ENCODE results near the gene KCNT1.

KCNT1 gene

DNA sequence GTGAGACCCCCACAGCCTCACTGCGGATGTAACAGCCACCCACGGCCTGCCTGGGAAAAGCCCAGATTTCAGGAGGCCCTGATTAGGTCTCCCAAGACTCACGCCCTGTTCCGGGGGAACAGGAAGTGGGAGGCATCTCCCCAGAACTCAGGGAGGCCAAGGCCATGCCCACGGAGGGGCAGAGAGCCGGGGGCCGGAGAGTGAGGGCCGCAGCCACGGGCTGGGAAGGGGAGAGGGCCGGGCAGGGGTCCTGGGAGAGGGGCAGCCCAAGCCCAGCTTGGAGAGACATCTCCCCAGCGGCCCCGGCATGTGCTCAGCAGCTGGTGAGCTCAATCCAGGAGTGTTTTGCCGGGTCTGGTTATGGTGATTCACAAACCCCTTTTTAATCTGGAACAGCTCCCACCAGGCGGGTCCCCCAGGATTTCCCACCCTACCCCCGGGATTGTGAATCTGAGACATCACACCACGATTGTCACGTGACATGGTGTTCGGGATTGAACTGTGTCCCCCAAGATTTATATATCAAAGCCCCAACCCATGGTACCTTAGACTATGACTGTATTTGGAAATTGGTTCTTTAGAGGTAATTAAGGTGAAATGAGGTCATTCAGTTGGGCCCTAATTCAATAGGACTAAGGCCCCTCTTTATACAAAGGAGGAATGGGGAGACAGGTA lies 26.6 kb downstream of the KCNT1 start:
- no peak for DNase-seq

DNA sequence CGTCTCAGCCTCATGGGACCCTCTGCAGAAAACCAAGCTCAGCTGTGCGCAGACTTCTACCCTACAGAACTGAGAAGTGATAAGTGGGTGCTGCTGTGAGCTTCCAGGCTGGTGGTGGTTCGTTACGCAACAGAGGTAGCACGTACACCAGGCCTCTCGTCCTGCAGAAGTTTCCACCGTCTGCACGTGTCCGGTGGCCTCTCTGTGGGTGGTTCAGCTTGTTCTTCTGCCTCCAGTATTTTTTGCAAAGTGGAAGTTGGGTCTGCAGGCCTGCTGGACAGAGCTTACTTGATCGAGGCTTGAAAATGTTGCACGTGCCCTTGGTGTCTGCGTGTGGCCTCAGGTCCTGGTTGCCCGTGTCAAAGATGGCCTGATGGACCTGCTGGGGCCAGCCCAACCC lies 27.5 kb downstream of the KCNT1 start:
- DNase-seq: no peak

GRCh38 chr9:135731454-135731853 lies 29.5 kb downstream of the KCNT1 start:
- DNase-seq: no peak

GRCh38 chr9:135732569-135733257 lies 30.7 kb downstream of the KCNT1 start:
- DNase-seq: no peak

GRCh38 chr9:135734616-135735144 lies 32.7 kb downstream of the KCNT1 start:
- DNase-seq: no peak

DNA sequence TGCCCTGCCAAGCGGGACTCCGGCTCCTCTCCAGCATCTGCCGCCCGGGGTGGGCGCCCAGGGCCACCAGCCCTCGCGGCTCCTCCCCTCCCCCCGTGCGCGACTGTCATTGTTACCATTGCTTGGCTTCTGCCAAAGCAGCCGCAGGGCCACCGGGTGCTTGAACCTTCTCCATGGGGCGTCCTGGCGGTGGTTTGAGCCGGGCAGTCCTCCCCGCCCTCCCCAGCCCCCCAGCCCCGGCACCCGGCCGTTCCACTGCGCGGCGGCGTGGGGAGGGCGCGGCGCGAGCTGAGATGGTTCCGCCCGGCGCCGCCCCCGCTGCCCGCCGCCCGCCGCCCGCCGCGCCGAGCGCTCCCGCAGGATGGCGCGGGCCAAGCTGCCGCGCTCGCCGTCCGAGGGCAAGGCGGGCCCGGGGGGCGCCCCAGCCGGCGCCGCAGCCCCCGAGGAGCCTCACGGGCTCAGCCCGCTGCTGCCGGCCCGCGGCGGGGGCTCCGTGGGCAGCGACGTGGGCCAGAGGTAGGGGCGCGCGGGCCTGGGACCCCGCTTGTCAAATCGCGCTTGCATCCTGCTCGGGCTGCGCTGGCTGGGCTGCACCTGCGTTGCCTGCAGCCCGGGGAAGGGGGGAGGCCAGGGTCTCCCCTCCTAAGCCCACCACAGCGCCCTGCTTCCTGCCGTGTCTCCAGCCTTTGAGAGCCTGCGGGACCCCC lies 34.4 kb downstream of the KCNT1 start:
- DNase-seq: no peak

DNA sequence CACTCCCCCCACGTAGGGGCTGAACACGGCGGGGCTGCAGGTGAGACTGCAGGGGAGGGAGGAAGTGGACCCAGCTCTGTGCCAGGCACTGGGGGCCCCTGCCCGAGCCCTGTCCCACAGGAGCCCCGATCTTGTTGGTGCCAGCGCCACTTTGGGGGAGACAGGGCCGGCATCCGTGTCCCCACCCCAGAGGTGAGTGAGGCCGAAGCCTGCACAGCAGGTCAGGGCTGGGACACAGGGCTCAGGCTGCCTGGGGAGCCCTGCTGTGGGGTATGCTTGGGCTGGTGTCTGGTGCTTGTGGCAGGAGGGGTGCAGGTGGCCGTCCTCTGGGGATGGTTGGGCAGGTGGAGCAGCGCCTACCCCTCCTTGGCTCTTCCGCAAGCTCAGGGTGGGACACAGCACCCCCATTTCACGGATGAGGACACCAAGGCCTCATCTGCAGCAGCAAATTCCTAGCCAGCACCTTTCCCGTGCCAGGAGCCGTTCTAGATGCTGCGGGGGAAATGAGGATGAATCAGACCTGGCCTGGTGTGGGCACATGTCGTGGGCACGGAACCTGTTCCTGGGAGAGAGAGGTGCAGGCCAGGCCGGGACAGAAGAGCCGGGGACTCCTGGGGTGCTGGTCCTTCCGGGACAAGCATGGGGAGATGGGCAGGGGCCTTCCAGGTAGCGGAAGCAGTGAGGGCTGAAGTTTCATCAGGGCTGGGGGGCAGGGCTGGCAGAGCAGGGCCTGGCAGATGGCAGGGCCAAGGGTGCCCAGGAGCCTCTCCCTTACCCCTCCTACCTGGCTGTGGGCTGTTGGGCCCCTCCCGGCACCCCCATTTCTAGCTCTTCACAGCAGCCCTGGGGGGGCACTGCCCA lies 35.2 kb downstream of the KCNT1 start:
- DNase-seq: no peak

DNA sequence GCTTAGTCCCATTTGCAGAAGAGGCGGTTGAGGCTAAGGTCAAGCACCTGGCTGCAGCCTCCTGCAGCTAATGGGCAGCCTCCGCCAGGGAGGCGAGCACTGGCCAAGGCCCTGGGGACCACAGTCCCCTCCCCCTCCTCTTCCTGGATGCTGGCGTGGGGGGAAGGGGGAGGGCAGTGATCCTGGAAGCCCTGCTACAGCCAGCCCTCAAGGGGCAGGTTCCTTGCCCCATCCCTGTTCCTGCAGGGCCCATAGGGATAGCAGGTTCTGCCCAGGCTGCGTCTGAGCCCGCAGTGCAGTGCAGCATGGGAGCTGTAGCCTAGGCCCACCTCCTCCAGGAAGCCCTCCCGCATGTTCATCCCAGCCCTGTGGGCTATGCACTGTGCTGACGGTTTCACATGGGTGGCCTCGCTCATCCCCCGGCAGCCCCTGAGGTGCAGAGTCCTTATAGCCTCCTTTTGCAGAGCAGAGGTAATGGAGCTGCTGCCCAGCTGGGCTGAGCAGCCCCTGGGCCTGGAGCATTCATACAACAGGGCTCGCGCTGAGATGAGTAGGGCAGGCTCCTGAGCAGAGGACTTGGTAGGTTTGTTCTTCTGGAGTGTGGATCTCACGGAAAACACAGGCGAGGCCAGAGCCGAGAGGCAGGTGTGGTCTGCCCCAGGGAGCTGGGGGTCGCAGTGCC lies 36.0 kb downstream of the KCNT1 start:
- DNase-seq: no peak

GRCh38 chr9:135739271-135740220 lies 37.6 kb downstream of the KCNT1 start:
- no peak for DNase-seq

- DNase-seq: no peak
Measured at GRCh38 chr9:135741276-135742219, 39.6 kb downstream of the KCNT1 start.

DNA sequence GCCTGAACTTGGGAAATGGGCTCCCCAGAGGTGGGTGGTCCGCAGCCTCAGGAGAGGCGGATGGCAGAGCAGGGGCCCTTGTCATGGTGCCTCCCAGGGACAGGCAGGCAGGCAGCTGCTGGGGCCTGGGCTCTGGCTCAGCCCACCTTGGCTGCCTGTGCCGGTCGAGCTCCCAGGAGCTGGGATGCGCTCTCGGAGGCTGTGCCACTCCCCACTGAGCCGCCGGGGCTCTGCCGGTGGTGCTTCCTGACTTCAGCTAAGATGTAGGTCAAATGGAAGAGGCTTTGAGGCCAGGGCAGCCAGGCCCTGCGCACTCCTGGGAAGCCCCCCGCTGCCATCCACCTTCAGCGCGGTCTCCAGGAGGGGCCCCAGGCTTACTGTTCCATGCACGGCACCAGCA lies 41.0 kb downstream of the KCNT1 start:
- DNase-seq: no peak

- no peak for DNase-seq
Measured at GRCh38 chr9:135743546-135744332, 41.8 kb downstream of the KCNT1 start.

- no peak for DNase-seq
Measured at GRCh38 chr9:135744333-135745070, 42.5 kb downstream of the KCNT1 start.

- DNase-seq: no peak
Measured at GRCh38 chr9:135745189-135745588, 43.2 kb downstream of the KCNT1 start.

DNA sequence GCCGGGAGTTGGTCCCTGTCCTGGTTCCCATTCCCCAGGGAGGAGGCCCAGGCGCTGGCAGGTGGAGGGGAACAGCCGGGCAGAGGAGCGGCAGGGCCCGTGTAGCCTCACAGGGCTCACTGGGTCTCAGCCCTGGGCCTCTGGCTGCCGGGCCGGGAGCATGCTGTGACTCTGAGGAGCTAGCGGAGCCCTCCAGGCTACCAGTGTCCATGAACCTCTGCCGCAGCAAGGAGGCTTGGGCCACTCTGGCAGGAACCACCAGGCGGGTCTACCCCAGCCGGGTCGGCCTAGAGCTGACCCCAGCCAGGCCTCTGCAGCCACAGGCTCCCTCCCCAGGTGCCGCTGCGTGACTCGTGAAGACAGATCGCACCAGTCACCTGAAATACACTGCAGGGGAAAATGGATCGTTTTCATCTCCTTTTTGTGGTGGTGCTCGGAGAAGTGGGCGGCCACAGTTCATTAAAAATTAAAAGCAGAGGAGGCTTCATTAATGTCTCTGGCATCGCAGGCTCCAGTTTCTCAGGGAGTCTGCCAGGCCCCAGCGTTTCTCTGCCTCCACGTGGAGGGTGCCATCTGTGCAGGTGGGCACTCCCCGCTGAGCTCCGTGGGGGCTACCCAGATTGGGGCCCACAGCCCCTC lies 43.8 kb downstream of the KCNT1 start:
- no peak for DNase-seq

GRCh38 chr9:135746565-135746964 lies 44.6 kb downstream of the KCNT1 start:
- DNase-seq: no peak

DNA sequence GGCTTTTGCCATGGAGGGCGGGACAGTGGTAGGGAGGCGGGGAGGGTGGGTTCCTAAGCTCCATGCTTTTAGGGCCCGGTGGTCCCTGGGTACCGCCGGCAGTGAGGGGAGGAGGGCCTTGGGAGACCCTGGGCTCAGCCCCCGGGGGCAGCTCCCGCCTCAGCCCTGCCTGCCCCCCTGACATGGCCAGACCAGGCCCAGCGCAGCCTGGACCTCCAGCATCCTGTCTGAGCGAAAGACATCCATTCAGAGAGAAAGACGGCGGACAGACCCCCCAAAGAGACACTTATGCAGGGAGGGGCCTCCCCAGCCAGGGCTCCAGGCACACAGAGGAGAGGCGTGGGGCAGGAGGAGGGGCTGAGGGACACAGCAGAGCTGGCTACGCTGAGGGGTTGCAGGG lies 45.3 kb downstream of the KCNT1 start:
- DNase-seq: no peak

- no peak for DNase-seq
Measured at GRCh38 chr9:135748676-135749075, 46.7 kb downstream of the KCNT1 start.

Data from CD4-positive, alpha-beta T cell treated with Interferon gamma for 1 hour (primary cell).